Stomach smooth muscle (tissue), 2 donors: ENCODE measurements around the gene ITPR3.

ENCODE experiments used
- H3K27ac ChIP-seq: one replicate; pipeline ENCODE4 v1.7.0; 2013; ENCODE audit warnings: mild to moderate bottlenecking, low read length, inconsistent platforms
- H3K27me3 ChIP-seq, 2 donors: one replicate each; pipeline ENCODE4 v1.7.0; 2013; ENCODE audit warnings: low read length in 2 of 2; ENCODE audit not compliant: insufficient read depth in 2 of 2, control insufficient read depth in 1 of 2
- H3K36me3 ChIP-seq, 2 donors: one replicate each; pipeline ENCODE4 v1.7.0; 2013; ENCODE audit warnings: low read length in 2 of 2; ENCODE audit not compliant: control insufficient read depth in 2 of 2, insufficient read depth in 2 of 2
- H3K4me1 ChIP-seq: one replicate; pipeline ENCODE4 v1.7.0; 2013; ENCODE audit warnings: low read length; ENCODE audit not compliant: control insufficient read depth, insufficient read depth
- H3K4me3 ChIP-seq, 2 donors: one replicate each; pipeline ENCODE4 v1.7.0; 2013; ENCODE audit warnings: low read length in 2 of 2
- H3K9ac ChIP-seq, 2 donors: one replicate each; pipeline ENCODE4 v1.7.0; 2013; ENCODE audit warnings: low read length in 2 of 2, mild to moderate bottlenecking in 1 of 2
- H3K9me3 ChIP-seq, 2 donors: one replicate each; pipeline ENCODE4 v1.7.0; 2013; ENCODE audit warnings: low read length in 2 of 2; ENCODE audit not compliant: control insufficient read depth in 2 of 2
- donor health status: healthy.
- donor health status: Pancreatic carcinoma.

The ITPR3 gene

GRCh38 chr6:33722103-33722623 lies 101.0 kb downstream of the ITPR3 start:
- H3K9me3 ChIP-seq = no peaks in the 10 kb centered on the region
- H3K27me3 ChIP-seq = peaks cover 0 to 3% of the 10 kb centered on the region in 2 donors
- no peak overlapping the region for H3K27ac ChIP-seq
- peaks cover 2% of the 10 kb centered on the region for H3K4me1 ChIP-seq
- no peak overlapping the region for H3K4me3 ChIP-seq
- H3K36me3 ChIP-seq = no peaks in the 10 kb centered on the region
- no peak overlapping the region for H3K9ac ChIP-seq

DNA sequence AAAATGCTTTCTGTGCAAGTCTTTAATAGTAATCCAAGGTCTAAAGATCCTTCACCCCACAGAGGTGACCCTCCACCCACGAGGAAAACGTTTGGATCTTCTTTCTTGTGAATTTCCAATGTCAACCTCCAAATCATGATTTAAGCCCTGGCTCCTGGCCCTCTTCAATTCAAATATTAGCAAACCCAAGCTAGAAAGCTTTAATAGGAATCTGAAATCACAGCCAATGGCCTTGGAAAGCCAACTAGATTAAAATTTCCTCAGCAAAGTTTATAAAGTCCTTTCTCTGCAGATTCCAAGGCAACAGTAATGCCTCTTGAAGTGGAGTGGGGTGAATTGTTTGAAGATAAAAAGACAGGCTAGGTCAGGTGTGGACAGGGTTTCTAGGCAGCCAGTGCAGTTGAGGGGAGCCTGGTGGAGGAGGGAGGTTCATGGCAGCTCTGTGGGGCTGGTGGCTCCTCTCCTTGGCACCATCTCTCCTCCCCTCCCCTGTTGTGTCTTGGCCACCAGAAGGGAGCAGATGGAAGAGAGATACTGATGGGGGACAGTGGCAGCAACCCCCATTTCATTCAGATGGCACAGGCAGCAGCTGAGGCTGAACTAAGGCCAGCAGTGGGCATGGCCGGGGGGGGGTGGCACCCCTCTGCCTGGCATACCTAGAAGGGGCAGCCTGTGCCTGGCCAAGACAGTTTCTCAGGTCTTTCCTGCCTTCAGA lies 102.4 kb downstream of the ITPR3 start:
- H3K27ac ChIP-seq = no peak overlapping the region
- no peak overlapping the region for H3K9ac ChIP-seq
- no peaks in the 10 kb centered on the region for H3K36me3 ChIP-seq
- H3K27me3 ChIP-seq = peaks cover 0 to under 1% of the 10 kb centered on the region in 2 donors
- H3K4me1 ChIP-seq = no peaks in the 10 kb centered on the region
- H3K9me3 ChIP-seq = no peaks in the 10 kb centered on the region
- no peak overlapping the region for H3K4me3 ChIP-seq

DNA sequence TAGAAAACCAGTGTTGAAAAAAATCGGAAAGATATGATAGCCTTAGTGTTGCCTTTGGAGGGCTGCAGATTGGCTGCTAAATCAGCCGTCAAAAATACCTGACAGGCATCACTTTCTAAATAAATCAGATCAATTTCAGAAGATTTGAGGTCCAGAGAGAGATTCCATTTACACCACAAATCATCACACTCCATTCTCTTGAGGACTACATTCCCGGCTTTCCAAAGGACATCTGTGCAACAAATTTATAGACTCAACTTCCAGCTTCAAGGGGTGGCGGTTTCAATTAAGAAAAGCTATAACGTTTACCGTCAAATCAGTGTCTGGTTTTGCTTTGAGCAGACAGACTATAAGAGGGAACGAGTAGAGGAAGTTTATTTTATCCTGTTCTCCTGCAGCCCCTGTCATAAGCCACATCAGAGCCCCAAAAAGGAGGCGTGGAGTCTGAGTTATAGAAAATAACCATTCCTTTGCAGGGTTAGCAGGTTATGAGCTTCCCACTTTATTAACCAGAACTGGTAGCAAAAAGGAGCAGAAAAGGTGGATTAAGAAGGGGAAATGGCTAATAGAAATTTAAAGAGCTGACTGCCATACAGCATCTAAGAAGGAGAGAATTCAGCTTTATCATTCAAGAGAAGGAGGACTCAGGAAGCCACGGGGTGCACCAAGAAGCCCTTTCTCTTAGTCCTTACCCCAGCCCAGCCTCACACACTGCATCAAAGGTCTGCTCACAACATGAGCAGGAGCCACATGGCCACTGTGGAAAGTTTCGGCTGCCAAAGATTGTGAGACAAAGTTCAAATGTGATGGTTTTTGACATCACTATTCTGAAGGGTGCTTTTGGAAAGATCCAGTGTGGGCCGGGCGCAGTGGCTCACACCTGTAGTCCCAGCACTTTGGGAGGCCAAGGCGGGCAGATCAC lies 103.2 kb downstream of the ITPR3 start:
- Histone ChIP-seq H3K9me3 (no peaks in the 10 kb centered on the region), H3K4me1 (no peaks in the 10 kb centered on the region), H3K27me3 (no peaks in the 10 kb centered on the region), H3K9ac (no peak overlapping the region), H3K36me3 (no peaks in the 10 kb centered on the region), H3K27ac (no peak overlapping the region), H3K4me3 (no peak overlapping the region)

- no peaks in the 10 kb centered on the region for H3K4me1 ChIP-seq
- H3K36me3 ChIP-seq = no peaks in the 10 kb centered on the region
- H3K9me3 ChIP-seq = no peaks in the 10 kb centered on the region
- H3K4me3 ChIP-seq = no peak overlapping the region
- no peak overlapping the region for H3K9ac ChIP-seq
- no peaks in the 10 kb centered on the region for H3K27me3 ChIP-seq
- no peak overlapping the region for H3K27ac ChIP-seq
Observed at GRCh38 chr6:33725222-33725621, 104.1 kb downstream of the ITPR3 start.

DNA sequence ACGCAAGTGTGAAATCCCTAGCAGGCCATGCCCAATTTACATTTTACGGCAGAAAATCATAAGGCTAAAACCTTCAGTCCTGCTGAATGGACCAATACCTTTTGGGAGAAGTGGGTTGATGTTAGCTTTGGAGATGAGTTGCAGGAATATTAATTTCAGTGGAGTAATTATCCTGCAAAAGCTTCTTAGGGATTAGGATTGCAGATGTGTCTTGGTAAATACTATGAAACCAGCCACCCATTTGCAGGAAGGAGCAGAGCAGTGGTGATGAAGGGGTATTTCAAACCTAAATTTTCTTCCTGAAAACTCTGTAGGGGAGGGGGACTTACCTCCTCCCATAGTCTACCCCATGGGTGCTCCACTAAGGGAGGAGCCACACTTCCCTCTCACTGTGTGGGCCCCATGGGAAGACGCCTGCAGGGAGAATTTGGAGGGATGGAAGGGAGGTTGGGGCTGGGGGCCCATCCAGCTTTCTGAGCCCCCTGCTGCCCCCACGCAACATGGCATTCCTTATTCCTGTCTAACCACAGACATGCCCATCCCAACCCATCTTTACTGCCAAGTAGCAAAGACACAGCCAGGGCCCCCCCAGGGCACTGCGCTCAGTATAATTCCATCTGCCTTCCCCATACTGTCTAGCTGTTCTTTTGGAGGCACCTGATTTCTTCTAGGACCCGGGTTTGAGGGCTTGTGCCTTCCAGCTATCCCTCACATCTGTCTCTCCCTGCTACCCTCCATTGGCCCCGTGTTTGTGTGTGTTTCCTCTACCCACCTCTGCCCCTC lies 105.0 kb downstream of the ITPR3 start:
- H3K9ac ChIP-seq = no peak overlapping the region
- H3K27ac ChIP-seq = no peak overlapping the region
- H3K4me3 ChIP-seq = no peak overlapping the region
- H3K36me3 ChIP-seq = no peaks in the 10 kb centered on the region
- H3K9me3 ChIP-seq = no peaks in the 10 kb centered on the region
- H3K4me1 ChIP-seq = no peaks in the 10 kb centered on the region
- H3K27me3 ChIP-seq = no peaks in the 10 kb centered on the region

DNA sequence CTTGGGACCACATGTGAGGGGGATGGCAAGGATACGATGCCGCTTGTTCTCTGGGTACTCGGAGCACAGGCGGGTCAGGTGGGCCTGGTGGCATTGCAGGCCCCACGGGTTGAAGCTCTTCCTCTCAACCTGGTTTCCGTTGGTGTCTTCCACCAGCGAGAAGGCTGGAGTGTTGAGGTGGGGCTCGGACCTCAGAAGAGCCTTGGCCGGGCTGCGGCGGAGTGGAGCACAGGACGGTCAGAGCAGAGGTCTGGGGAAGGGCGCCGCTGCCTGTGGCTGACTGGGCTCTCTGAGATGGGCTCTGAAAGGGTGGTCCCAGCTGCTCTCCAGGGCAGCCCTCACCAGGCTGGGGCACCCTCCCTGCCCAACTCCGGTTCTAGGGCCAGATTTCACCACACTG lies 105.6 kb downstream of the ITPR3 start:
- Histone ChIP-seq H3K9me3 (no peaks in the 10 kb centered on the region), H3K27me3 (no peaks in the 10 kb centered on the region), H3K4me1 (no peaks in the 10 kb centered on the region), H3K27ac (no peak overlapping the region), H3K4me3 (no peak overlapping the region), H3K9ac (no peak overlapping the region), H3K36me3 (no peaks in the 10 kb centered on the region)

- Histone ChIP-seq H3K27me3 (no peaks in the 10 kb centered on the region), H3K9ac (no peak overlapping the region), H3K4me3 (no peak overlapping the region), H3K36me3 (no peaks in the 10 kb centered on the region), H3K4me1 (no peaks in the 10 kb centered on the region), H3K27ac (no peak overlapping the region), H3K9me3 (no peaks in the 10 kb centered on the region)
Observed at GRCh38 chr6:33727126-33727525, 106.0 kb downstream of the ITPR3 start.

- H3K27ac ChIP-seq = no peak overlapping the region
- no peaks in the 10 kb centered on the region for H3K9me3 ChIP-seq
- H3K4me1 ChIP-seq = no peaks in the 10 kb centered on the region
- H3K9ac ChIP-seq = no peak overlapping the region
- no peaks in the 10 kb centered on the region for H3K36me3 ChIP-seq
- no peaks in the 10 kb centered on the region for H3K27me3 ChIP-seq
- no peak overlapping the region for H3K4me3 ChIP-seq
Observed at GRCh38 chr6:33727932-33728331, 106.8 kb downstream of the ITPR3 start.

DNA sequence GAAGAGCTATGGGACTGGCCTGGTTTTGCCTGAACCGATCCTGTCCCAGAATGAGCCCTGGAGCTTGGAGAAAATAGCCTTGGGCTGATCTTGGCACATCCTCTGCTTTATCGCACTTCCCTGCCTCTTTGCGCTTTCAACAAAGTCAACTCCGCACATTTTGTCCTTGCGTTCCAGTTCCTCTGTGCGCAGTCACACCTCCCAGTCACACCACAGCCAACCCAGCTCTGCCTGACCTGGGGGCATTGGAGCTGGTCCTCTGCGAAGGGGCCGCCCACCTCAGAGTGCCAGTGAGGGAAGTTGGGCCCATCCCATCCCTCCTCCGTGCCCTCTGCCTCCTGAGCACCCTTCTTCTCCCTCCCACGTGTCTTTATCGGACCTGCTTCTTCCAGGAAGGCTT lies 107.3 kb downstream of the ITPR3 start:
- Histone ChIP-seq H3K27me3 (no peaks in the 10 kb centered on the region), H3K9ac (no peak overlapping the region), H3K27ac (no peak overlapping the region), H3K4me3 (no peak overlapping the region), H3K36me3 (no peaks in the 10 kb centered on the region), H3K4me1 (no peaks in the 10 kb centered on the region), H3K9me3 (no peaks in the 10 kb centered on the region)

- no peaks in the 10 kb centered on the region for H3K9me3 ChIP-seq
Observed at GRCh38 chr6:33729059-33729458, 107.9 kb downstream of the ITPR3 start.

More at GRCh38 chr6:33729059-33729458, 107.9 kb downstream of the ITPR3 start:
- Histone ChIP-seq H3K4me1 (no peaks in the 10 kb centered on the region), H3K36me3 (no peaks in the 10 kb centered on the region), H3K9ac (no peak overlapping the region), H3K27me3 (no peaks in the 10 kb centered on the region), H3K4me3 (no peak overlapping the region), H3K27ac (no peak overlapping the region)
